Body of pancreas (tissue), 4 donors: ENCODE data around the gene C11orf52. TPM values are rescaled to one million over a fixed set of nuclear protein-coding genes. Genes with fewer than 3 reads are reported as not detected.
"Not testable (repeated sequence)": the region's sequence is repeated elsewhere in the genome, so short reads cannot be mapped to it uniquely, and the experiment has no call there.

Experiments used
- ATAC-seq: fragments of 150-250 bp; one replicate; pipeline ENCODE4 v1.9.1; 2016
- DNase-seq, 4 donors: peaks; one replicate each; pipeline ENCODE4 v3.0.0-alpha.2; 2019
- H3K27ac ChIP-seq, 4 donors: fragments of 200-600 bp; sonication (generic); 1 replicate in 3 of 4; 2 replicates in 1 of 4; pipeline versions ENCODE4 v1.5.1 to v1.6.1; 2016 to 2019; ENCODE audit warnings: mild to moderate bottlenecking in 1 of 4, mixed read lengths in 1 of 4, moderate library complexity in 1 of 4
- H3K27me3 ChIP-seq, 2 donors: fragments of 200-600 bp; sonication (generic); one replicate each; pipeline ENCODE4 v1.6.0; 2016; ENCODE audit warnings: mild to moderate bottlenecking in 1 of 2
- H3K36me3 ChIP-seq, 2 donors: fragments of 200-600 bp; sonication (generic); replicated peaks in 1 of 2; 2 replicates each; pipeline ENCODE4 v1.5.1; 2016; ENCODE audit warnings: low read depth in 2 of 2; ENCODE audit not compliant: insufficient read depth in 1 of 2
- H3K4me1 ChIP-seq: fragments of 200-600 bp; sonication (generic); one replicate; pipeline ENCODE4 v1.6.0; 2016
- H3K4me3 ChIP-seq, 2 donors: fragments of 200-600 bp; sonication (generic); 1 replicate in 1 of 2; 2 replicates in 1 of 2; pipeline ENCODE4 v1.5.1; 2016 to 2019
- H3K9me3 ChIP-seq, 3 donors: fragments of 200-600 bp; sonication (generic); 1 replicate in 2 of 3; 2 replicates in 1 of 3; pipeline ENCODE4 v1.5.1; 2016
- CTCF ChIP-seq, 7 experiments: fragments of 450-650 bp in 4 of 7; fragments of 200-600 bp in 3 of 7; sonication (generic) in 3 of 7; IDR thresholded peaks; one replicate each; pipeline ENCODE4 v1.5.1; 2016 to 2019; ENCODE audit warnings: antibody characterized with exemption in 7 of 7
- POLR2A ChIP-seq, 3 donors: fragments of 450-650 bp; IDR thresholded peaks; one replicate each; pipeline ENCODE4 v1.6.1; 2016; ENCODE audit warnings: antibody characterized with exemption in 3 of 3, mild to moderate bottlenecking in 2 of 3
- whole genome bisulfite sequencing, 2 donors: methylation state at CpG; one replicate each; pipeline ENCODE4 v1.1.5; 2017; 5-methylcytosine and 5-hydroxymethylcytosine counted together
- intact Hi-C: fragments of 100-400 bp; cut with DNase I; formaldehyde crosslinking; loops from one replicate; pipeline ENCODE4 v1.15.1; 2023
- total RNA-seq, 2 donors: library from RNA; depleted of rRNA; stranded (reverse); fragments of >200 nt; gene quantifications; one replicate each; pipeline ENCODE4 v1.1.0, GENCODE V29; 2016

Gene C11orf52
- total RNA-seq, 2 donors from 2014 or later: 4.6 to 14.8 TPM

- Histone ChIP-seq H3K36me3 (no peaks in the 10 kb centered on the region), H3K9me3 (no peaks in the 10 kb centered on the region), H3K27me3 (no peaks in the 10 kb centered on the region), H3K4me3 (no peak overlapping the region), H3K27ac (no peak overlapping the region), H3K4me1 (peaks cover 9% of the 10 kb centered on the region)
- ATAC-seq (no peak), DNase-seq (no peak)
- intact Hi-C loops: loop anchor here (5.0 kb wide), 1 partner anchor 95 kb away; no protein-coding TSS in a partner anchor
- 81 to 94% methylated on average over 5 of the region's 5 CpGs for WGBS, 2 donors
- TF ChIP-seq POLR2A (IDR thresholded peaks at IDR 0.05): no peak
- no peak for TF ChIP-seq CTCF (IDR thresholded peaks at IDR 0.05)
These were observed 36.5 kb upstream of the C11orf52 start for GRCh38 chr11:111882202-111882601.

- H3K36me3 ChIP-seq, H3K9me3 ChIP-seq, intact Hi-C loops, H3K27me3 ChIP-seq, H3K4me1 ChIP-seq, H3K27ac ChIP-seq, ATAC-seq, H3K4me3 ChIP-seq, DNase-seq: not testable (repeated sequence)
- 71 to 90% methylated on average over 4 of the region's 4 CpGs for WGBS, 2 donors
These were observed 33.7 kb upstream of the C11orf52 start for GRCh38 chr11:111885053-111885452.

GRCh38 chr11:111886032-111886431 is 32.7 kb upstream of the C11orf52 start:
- intact Hi-C loops: no loop called here
- no peak overlapping the region for H3K27ac ChIP-seq
- H3K9me3 ChIP-seq: no peaks in the 10 kb centered on the region
- WGBS, 2 donors: 80 to 86% methylated on average over 4 of the region's 4 CpGs
- DNase-seq (no peak), ATAC-seq (no peak)
- no peak for TF ChIP-seq POLR2A (IDR thresholded peaks at IDR 0.05)
- TF ChIP-seq CTCF (IDR thresholded peaks at IDR 0.05): no peak
- H3K27me3 ChIP-seq: no peaks in the 10 kb centered on the region
- no peak overlapping the region for H3K4me3 ChIP-seq
- no peaks in the 10 kb centered on the region for H3K36me3 ChIP-seq
- H3K4me1 ChIP-seq: no peaks in the 10 kb centered on the region

- no peaks in the 10 kb centered on the region for H3K4me1 ChIP-seq
- H3K9me3 ChIP-seq: no peaks in the 10 kb centered on the region
- TF ChIP-seq CTCF (IDR thresholded peaks at IDR 0.05): no peak
- TF ChIP-seq POLR2A (IDR thresholded peaks at IDR 0.05): no peak
- no peak overlapping the region for H3K4me3 ChIP-seq
- H3K36me3 ChIP-seq: no peaks in the 10 kb centered on the region
- intact Hi-C loops: no loop called here
- no peak for DNase-seq
- H3K27ac ChIP-seq: no peak overlapping the region
- no peaks in the 10 kb centered on the region for H3K27me3 ChIP-seq
- WGBS, 2 donors: 85 to 91% methylated on average over 2 of the region's 2 CpGs
- ATAC-seq: no peak
These were observed 31.9 kb upstream of the C11orf52 start for GRCh38 chr11:111886844-111887243.

GRCh38 chr11:111905411-111905810 is 13.3 kb upstream of the C11orf52 start:
- DNase-seq (no peak), ATAC-seq (no peak)
- 50 to 59% methylated on average over 2 of the region's 2 CpGs for WGBS, 2 donors
- Histone ChIP-seq H3K27ac (no peak overlapping the region), H3K36me3 (no peaks in the 10 kb centered on the region), H3K4me1 (peaks cover 5% of the 10 kb centered on the region), H3K9me3 (no peaks in the 10 kb centered on the region), H3K4me3 (no peak overlapping the region), H3K27me3 (no peaks in the 10 kb centered on the region)
- TF ChIP-seq POLR2A (IDR thresholded peaks at IDR 0.05) (no peak), CTCF (IDR thresholded peaks at IDR 0.05) (no peak)
- intact Hi-C loops: no loop called here
